Right kidney (tissue), 1 donor: Measurements from ENCODE around the gene SPAG7.

Experiments used
- DNase-seq: peaks from one replicate; pipeline ENCODE4 v3.0.0-alpha.2; 2016

The SPAG7 gene

GRCh38 chr17:4980644-4981216, 13.1 kb upstream of the SPAG7 start:
- peak; percentile 41 for DNase-seq

- DNase-seq = no peak
Observed at GRCh38 chr17:4978726-4979125, 11.1 kb upstream of the SPAG7 start.

DNA sequence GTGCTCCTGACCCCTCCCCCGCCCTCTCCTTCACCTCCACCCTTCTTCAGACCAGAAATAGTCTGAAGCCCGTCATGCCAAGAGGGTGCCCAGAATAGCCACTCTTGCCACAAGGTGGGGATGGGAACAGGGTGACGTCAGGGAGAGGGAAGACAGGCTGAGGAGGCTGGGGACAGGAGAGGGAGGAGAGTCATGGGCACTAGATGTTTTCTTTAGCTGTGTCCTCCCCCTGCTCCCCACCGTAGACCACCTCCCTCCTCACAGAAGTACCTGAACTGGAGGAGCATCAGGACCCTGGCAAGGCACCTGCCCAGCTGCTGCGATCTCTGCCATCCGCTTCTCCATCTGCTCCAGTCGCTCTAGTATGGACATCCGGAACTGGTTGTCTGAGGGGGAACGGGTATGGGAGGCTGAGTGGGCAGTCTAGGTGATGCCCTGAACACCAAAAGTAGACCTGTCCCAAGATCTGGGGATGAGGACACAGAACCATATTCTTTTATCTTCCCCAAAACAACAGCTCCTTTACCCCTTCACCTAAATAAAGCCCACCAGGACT, 6.6 kb upstream of the SPAG7 start:
- no peak for DNase-seq

- DNase-seq = no peak
Observed at GRCh38 chr17:4973256-4974114, 5.9 kb upstream of the SPAG7 start.

- DNase-seq = no peak
Observed at GRCh38 chr17:4972752-4973151, 5.1 kb upstream of the SPAG7 start.

DNA sequence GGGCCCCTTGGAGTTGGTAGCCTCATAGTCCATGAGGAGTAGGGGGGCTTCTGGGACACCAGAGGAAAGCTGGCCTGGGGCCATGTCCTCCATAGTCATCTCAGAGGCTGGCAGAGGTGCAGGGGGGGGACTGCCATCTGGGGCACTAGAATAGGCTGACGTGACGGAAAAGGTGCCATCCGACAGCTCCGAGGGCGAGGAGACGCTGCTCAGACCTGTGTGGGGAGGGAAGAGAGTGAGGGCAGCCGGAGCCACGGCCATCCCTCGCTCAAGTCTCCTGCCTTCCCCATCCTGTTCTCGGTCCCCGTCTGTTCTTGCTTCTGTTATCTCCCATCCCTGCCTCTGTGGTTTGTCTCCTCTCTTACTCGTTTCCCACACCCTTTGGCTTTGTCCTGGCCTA, 4.7 kb upstream of the SPAG7 start:
- no peak for DNase-seq

DNA sequence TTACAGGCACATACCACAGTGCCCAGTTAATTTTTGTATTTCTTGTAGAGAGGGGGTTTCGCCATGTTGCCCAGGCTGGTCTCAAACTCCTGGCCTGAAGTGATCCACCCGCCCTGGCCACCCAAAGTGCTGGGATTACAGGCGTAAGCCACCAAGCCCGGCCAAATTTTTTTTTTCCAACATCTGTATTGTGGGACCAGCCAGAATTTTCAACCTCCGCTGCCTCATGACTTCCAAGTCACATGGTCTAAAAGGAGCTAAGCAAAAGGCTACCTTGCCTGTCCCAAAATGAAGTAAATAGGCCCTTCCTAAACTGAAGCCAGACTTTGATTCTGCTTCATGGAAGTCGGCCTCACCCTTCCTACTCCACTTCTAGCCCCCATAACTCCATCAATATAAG, 4.2 kb upstream of the SPAG7 start:
- DNase-seq = no peak

- DNase-seq = no peak
Observed at GRCh38 chr17:4970273-4970672, 2.7 kb upstream of the SPAG7 start.

- no peak for DNase-seq
Observed at GRCh38 chr17:4969551-4970173, 2.0 kb upstream of the SPAG7 start.

DNA sequence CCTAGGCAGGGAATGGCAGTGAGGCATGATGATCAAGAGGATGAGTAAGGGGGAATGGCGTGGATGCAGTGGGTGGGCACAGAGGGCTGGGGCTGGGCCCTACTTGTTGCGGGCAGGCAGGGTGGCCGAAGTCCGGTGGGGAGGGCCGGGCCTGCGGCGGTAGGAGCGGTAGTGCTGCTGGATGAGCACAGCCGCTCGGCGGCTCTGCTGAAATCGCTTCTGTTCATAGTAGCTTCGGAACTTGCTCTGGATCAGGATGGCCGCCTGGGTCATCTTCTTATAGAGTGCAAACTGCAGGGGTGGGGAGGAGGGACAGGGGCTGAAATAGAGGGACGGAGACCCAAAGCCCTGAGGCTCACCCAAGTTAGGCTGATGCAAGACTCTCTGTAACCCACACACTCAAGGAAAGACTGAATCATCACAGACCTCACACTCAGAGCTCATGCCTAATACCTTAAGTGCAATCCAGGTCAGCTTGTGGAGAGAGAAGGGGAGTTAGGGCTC, 1.5 kb upstream of the SPAG7 start:
- DNase-seq = no peak

DNA sequence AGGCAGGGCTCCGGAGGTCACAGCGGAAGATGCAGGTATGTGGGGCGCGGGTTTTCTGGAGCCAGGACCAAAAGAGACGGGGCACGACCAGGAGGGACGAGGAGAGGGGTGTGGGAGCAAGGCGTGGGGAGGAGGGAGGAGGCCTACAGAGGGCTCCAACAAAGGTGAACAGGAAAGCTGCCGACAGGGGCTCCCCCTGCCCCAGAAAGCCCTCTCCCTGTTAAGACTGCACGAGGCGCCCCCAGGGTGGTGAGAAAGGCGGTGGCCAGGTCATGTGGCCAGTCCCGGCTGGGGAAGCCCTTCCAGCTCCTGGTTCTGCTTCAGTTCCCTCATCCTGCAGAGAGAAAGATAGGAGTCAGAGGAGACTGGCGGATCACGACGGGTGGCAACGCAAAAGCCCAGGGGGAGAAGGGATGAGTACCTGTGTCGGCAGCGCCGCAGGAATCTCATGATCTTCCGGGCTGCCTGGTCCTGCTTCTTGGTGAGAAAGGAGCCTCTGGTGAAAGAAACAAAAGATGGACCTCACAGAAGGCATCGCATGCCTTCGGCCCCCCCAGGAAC, 949 bp upstream of the SPAG7 start:
- DNase-seq = peak; percentile 65

DNA sequence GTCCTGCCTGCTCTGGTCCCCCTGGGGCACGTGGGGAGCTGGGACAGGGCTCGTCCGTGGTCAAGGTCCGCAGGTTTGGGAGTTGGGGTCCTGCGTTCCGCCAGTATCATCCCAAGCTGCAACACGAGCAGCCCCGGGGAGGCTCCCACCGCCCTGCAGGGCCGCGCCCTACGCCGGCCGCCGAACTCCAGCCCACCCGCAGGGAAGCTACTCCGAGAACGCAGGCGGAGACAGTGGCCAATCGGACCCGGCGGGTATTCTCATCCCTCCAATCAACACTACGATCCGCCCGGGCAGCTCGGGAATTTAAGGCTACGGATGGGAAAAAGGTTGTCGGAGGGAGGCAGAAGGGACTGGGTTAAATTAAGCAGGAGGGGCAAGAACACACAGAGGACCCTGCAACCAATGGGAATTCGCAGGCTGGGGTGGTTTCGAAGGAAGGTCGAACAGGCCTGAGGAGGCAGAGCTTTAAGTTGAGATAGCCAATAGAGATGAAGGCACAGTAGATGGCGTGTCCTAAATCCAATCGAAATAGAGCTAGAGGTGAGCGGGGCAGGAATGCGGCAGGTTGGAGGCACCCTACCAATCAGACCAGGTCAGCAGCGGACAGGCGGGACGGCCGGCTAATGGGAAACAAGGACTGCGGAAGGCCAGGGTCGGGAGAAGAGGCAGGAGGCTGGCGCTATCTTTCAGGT, 626 bp downstream of the SPAG7 start:
- peak; percentile 85 for DNase-seq

DNA sequence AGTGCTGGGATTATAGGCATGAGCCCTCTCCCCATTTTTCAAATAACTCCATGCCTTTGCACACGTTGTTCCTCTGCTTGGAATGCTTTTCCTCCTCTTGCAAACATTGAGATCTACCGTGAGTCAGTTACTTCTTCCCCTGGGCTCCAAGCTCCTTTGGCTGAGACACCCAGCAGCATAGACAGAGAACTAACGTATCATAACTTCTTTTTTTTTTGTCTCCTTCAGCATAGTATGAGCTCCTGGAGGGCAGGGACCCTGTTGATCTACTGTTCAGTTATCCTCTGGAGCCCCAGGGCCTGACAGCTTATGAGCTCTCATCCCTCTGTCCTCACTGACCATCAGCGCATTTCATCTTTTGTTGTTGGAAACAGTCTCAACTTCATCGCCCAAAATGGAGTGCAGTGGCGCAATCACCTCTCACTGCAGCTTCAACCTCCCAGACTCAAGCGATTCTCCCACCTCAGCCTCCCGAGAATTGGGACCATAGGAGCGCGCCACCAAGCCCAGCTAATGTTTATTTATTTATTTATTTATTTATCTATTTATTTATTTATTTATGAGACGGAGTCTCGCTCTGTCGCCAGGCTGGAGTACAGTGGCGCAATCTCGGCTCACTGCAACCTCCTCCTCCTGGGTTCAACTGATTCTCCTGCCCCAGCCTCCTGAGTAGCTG, 2.2 kb downstream of the SPAG7 start:
- no peak for DNase-seq

DNA sequence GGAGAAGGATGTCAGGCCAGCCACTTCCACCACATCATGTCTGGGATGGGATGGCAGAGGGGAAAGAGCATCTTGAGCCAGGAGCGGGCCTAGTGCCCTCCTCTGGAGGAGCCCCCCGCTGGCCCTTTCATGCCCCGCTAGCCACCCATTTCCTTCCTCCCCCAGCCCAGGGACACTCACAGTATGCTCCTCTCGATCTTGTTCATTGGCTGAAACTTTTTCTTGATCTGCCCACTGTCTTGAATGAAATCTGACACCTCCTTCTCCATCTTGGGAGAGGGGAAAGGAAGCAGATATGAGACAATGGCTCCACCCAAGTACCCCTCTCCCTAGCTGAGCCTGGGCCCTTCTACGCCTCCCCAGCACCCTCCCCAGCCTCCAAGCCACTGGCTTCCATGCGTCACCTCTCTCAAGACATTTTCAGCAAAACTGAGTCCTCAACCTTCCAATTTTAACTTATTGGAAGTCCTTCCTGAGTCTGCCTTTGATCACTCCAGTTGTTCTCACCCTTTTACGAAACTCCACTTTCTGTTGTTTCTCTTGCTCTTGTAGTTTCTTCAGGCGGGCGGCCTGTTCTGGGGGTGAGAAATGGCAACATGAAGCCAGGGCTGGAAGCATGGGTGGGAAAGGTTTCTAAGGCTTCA, 7.2 kb downstream of the SPAG7 start:
- DNase-seq = no peak

DNA sequence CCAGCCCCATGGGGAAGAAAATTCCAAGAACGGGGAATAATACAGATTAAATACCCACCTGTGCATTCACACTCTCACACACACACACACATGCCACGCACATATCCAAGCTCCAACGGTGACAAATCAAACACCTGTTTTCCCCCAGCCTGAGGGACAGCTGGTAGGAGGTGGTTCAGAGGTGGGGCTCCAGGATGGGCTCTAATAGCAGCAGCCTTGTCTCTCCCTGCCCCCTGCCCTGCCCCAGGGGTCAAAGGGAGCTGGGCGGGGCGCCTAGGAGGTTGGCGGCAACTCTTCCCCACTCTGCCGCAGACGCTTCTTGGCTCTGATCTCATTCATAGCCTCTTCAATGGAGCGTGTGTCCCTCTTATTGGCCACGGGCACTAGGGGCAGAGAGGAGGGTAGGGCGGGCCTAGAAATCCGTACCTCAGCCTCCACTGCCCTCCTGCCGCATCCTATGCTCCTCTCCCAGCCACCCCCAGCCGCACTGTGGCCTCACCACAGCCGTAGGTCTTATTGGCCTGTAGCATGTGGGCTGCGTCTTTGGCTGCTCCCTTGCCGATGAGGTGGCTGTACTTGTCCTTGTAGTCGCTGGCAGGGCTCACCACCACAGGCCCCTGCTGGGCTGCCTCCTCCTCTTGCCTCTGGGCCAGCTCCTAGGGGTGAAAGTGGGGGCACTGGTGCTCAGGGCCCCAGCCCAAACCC, 8.2 kb downstream of the SPAG7 start:
- DNase-seq = no peak

- no peak for DNase-seq
Observed at GRCh38 chr17:4958102-4958501, 9.5 kb downstream of the SPAG7 start.

- DNase-seq = no peak
Observed at GRCh38 chr17:4956493-4957061, 11.0 kb downstream of the SPAG7 start.

DNA sequence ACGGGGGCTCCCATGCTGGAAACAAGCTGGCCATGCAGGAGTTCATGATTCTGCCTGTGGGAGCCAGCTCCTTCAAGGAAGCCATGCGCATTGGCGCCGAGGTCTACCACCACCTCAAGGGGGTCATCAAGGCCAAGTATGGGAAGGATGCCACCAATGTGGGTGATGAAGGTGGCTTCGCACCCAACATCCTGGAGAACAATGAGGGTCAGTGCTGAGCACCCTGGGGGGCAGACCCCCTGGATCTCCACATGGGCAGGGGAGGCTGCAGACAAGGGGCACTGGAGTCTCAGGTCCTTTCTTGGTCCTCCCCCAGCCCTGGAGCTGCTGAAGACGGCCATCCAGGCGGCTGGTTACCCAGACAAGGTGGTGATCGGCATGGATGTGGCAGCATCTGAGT, 12.5 kb downstream of the SPAG7 start:
- DNase-seq = no peak

DNA sequence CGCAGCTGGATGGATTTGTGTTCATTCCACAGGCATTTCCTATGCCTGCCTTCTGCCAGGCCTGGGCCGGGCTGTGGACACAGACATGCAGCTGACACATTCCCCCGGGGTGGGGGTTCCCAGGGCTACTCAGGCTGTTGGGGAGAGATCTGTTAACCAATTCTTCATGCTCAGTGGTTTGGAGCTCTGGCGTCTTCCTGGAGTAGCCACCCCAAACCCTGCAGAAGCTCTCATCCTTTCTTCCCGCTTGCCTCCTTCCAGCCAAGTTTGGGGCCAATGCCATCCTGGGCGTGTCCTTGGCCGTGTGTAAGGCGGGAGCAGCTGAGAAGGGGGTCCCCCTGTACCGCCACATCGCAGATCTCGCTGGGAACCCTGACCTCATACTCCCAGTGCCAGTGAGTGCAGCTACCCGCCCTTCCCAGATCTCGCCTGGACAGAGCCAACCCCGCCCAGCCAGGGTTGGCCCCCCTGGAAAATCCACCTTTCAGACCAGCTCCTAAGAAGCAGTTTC, 14.1 kb downstream of the SPAG7 start:
- DNase-seq = peak; percentile 47

GRCh38 chr17:4951486-4951885, 16.1 kb downstream of the SPAG7 start:
- DNase-seq = no peak
